Pancreas (tissue), 10 donors: ENCODE results near the gene TXNL4A. TPM values are rescaled to one million over a fixed set of nuclear protein-coding genes. Genes with fewer than 3 reads are reported as not detected.

Experiments
- ATAC-seq, 4 donors: fragments of 200-7000 bp; cut with Tn5 transposase; one replicate each; pipeline versions ENCODE4 v1.8.0 to v1.9.1; 2020; ENCODE audit warnings: mild to moderate bottlenecking in 4 of 4, moderate library complexity in 4 of 4
- DNase-seq, 6 donors: peaks; one replicate each; pipeline ENCODE4 v3.0.0-alpha.2; 2020
- FAIRE-seq: peaks from 2 replicates; lab custom pipeline; 2012; peaks lifted over from hg19 to GRCh38; lab: Jason Lieb, UNC
- H3K27ac ChIP-seq, 4 donors: fragments of 200-600 bp; sonication (generic); 1 replicate in 3 of 4; 2 replicates in 1 of 4; pipeline versions ENCODE4 v1.5.0 to v1.8.0; 2020
- H3K27me3 ChIP-seq, 4 donors: fragments of 200-600 bp; one replicate each; pipeline ENCODE4 v1.8.0; 2021
- H3K36me3 ChIP-seq, 3 donors: fragments of 200-600 bp; sonication (generic) in 1 of 3; one replicate each; pipeline versions ENCODE4 v1.5.0 to v1.8.0; 2020 to 2021
- H3K4me1 ChIP-seq, 3 donors: fragments of 200-600 bp; one replicate each; pipeline ENCODE4 v1.8.0; 2021
- H3K4me3 ChIP-seq, 4 donors: fragments of 200-600 bp; sonication (generic) in 2 of 4; one replicate each; pipeline versions ENCODE4 v1.5.0 to v1.8.0; 2020 to 2021
- H3K9me3 ChIP-seq, 4 donors: fragments of 200-600 bp; one replicate each; pipeline ENCODE4 v1.8.0; 2021
- WGBS, 2 donors: extraction: QIAGEN DNeasy Blood & Tissue Kit; methylation state at CpG; one replicate each; pipeline ENCODE4 v1.1.7; 2013; 5-methylcytosine and 5-hydroxymethylcytosine counted together
- intact Hi-C, 3 donors: fragments of 100-400 bp; cut with DNase I; formaldehyde crosslinking; loops; one replicate each; pipeline versions ENCODE4 v1.11.1 to v1.14.2; 2022
- polyA plus RNA-seq, 2 donors: library from polyadenylated mRNA; stranded (reverse); fragments of 200-250 nt; gene quantifications; one replicate each; pipeline ENCODE4 v1.2.3, GENCODE V29; 2013
- total RNA-seq, 6 donors: library from RNA; stranded (reverse); fragmentation: NEBNext Ultra II Directional in 4 of 6; extraction: Animal tissue kit (Norgen Biotek cat#: 25700) in 4 of 6; gene quantifications; one replicate each; pipeline versions ENCODE4 v1.2.1 to v1.2.4, GENCODE V29; 2021 to 2023
- TF ChIP-seq, protein P1 (sequence below), 4 donors: fragments of 200-600 bp; sonication (generic) in 3 of 4; IDR thresholded peaks; one replicate each; pipeline versions ENCODE4 v1.5.0 to v1.8.0; 2021; ENCODE audit warnings: antibody characterized with exemption in 4 of 4
- donor health status: healthy with polysubstance abuse.
- donor health status: DM: no; HTN: no; CAD: no; lungs with moderate emphysema.
- donor health status: DM: no; HTN: no; CAD: no.
- donor health status: control.
- donor health status: control.
- donor health status: Bipolar disorder and iron deficiency.
- donor health status: DM: yes; HTN: yes; CAD: no.
- donor health status: DM: no; HTN: no; CAD: no.
- donor health status: DM: no; HTN: no; CAD: no.
- donor health status: DM: yes; HTN: yes; CAD: no.

The TXNL4A gene
- total and polyA plus RNA-seq, 8 donors, result 40.5 to 64.6 (median 49.0) TPM

DNA sequence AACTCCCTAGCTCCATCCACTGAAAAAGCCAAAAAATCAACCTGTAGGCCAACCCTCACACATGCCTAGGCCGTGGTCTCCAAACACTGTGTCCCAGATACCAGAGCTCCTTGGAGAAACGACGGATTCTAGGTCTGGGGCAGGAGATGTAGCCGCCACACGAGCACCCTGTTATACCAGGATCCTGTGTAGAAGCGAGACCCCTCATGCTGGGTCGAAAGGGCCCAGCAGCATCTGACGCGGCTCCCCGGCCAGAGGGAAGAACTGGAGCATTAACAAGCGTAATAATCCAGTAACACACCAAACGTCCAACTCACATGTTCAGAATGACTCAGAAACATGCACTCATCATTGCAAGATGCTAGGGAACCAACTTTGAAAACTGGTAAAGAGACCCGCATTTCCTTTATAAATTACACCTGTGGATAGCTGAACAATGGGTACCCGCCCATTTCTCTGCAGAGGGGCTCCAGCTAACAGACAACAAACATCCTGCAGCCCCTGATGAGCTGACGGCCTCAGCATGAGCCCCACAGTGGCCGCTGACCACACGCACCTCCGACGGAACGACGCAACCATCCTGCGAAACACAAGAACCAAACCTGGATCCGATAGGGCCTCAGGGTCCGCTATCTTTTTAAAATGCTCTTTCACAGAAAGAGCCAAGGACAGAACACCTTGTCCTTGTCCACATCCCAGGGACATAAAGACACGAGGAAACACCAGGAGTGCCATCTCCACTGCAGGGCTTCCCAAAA lies 51.1 kb downstream of the TXNL4A start:
- intact Hi-C loops, result loop anchor here in 1 of 3 donors (10.0 kb wide), 1 partner anchor 218 kb away; no protein-coding TSS in a partner anchor
- TF ChIP-seq, protein P1, sequence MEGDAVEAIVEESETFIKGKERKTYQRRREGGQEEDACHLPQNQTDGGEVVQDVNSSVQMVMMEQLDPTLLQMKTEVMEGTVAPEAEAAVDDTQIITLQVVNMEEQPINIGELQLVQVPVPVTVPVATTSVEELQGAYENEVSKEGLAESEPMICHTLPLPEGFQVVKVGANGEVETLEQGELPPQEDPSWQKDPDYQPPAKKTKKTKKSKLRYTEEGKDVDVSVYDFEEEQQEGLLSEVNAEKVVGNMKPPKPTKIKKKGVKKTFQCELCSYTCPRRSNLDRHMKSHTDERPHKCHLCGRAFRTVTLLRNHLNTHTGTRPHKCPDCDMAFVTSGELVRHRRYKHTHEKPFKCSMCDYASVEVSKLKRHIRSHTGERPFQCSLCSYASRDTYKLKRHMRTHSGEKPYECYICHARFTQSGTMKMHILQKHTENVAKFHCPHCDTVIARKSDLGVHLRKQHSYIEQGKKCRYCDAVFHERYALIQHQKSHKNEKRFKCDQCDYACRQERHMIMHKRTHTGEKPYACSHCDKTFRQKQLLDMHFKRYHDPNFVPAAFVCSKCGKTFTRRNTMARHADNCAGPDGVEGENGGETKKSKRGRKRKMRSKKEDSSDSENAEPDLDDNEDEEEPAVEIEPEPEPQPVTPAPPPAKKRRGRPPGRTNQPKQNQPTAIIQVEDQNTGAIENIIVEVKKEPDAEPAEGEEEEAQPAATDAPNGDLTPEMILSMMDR (IDR thresholded peaks at IDR 0.05), result no peak
- Histone ChIP-seq H3K36me3 (peaks cover 0 to 4% (median 3%) of the 10 kb centered on the region in 3 donors), H3K4me1 (peaks cover 0 to 13% (median 12%) of the 10 kb centered on the region in 3 donors), H3K27ac (no peak overlapping the region), H3K27me3 (no peaks in the 10 kb centered on the region), H3K9me3 (no peaks in the 10 kb centered on the region), H3K4me3 (no peak overlapping the region)
- ATAC-seq, result no peak
- FAIRE-seq, result no peak
- 92 to 96% methylated on average over 25 of the region's 25 CpGs for WGBS, 2 donors
- DNase-seq, result peak in 2 of 6 donors; percentile 14 to 36

DNA sequence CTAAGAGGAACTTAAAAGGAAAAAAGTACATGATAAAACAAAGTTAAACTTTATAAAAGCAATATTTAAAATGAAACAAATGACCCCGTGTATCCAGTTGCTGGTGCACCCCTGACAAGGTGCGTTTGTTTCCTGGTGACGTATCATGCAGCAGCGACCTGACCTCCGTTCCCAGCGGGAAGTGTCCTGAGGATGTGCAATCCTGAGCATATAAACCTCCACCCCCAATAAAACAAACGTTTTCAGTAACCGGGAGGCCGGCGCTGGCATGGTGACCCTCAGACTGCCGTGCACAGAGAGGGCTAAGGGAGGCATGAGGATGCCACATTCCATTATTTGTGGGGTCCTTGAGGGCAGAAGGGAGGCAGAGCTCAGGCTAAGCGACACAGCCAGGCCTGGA lies 51.7 kb downstream of the TXNL4A start:
- no peak for ATAC-seq
- intact Hi-C loops, result loop anchor here in 1 of 3 donors (10.0 kb wide), 1 partner anchor 218 kb away; no protein-coding TSS in a partner anchor
- no peaks in the 10 kb centered on the region for H3K9me3 ChIP-seq
- TF ChIP-seq, protein P1 (IDR thresholded peaks at IDR 0.05), result no peak
- no peak overlapping the region for H3K27ac ChIP-seq
- H3K4me1 ChIP-seq, result peaks cover 0 to 13% (median 12%) of the 10 kb centered on the region in 3 donors
- FAIRE-seq, result no peak
- WGBS, 2 donors, result 91 to 93% methylated on average over 12 of the region's 12 CpGs
- H3K27me3 ChIP-seq, result no peaks in the 10 kb centered on the region
- DNase-seq, result peak in 3 of 6 donors; percentile 8 to 49 (median 20)
- peaks cover 0 to 4% (median 0%) of the 10 kb centered on the region in 3 donors for H3K36me3 ChIP-seq
- H3K4me3 ChIP-seq, result no peak overlapping the region

DNA sequence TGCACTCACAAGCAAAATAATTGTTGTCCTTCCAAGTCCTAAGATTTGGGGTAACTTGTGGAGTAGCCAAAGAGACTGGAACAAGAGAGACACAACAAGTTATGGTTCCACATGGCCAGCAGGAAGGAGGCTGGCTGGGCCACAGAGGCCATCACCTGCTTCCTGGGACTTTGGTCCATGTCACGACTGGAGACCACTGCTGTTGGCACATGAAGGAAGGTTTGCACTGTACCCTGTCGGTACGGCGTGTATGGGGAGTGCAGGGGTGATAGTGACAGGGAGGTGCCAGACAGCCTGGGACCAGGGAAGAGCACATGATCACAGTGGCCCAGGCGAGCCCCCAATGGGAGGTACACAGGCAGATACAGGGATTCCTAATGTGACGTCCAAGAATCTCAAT lies 52.4 kb downstream of the TXNL4A start:
- no peaks in the 10 kb centered on the region for H3K27me3 ChIP-seq
- H3K4me3 ChIP-seq, result no peak overlapping the region
- FAIRE-seq (no peak), DNase-seq (peak in 3 of 6 donors; percentile 8 to 32 (median 25)), ATAC-seq (no peak)
- H3K4me1 ChIP-seq, result peaks cover 0 to 13% (median 12%) of the 10 kb centered on the region in 3 donors
- 96 to 97% methylated on average over 6 of the region's 6 CpGs for WGBS, 2 donors
- H3K9me3 ChIP-seq, result no peaks in the 10 kb centered on the region
- intact Hi-C loops, result loop anchor here in 1 of 3 donors (10.0 kb wide), 1 partner anchor 219 kb away; no protein-coding TSS in a partner anchor
- H3K36me3 ChIP-seq, result peaks cover 0 to 4% (median 0%) of the 10 kb centered on the region in 3 donors
- TF ChIP-seq, protein P1 (IDR thresholded peaks at IDR 0.05), result no peak
- H3K27ac ChIP-seq, result no peak overlapping the region

DNA sequence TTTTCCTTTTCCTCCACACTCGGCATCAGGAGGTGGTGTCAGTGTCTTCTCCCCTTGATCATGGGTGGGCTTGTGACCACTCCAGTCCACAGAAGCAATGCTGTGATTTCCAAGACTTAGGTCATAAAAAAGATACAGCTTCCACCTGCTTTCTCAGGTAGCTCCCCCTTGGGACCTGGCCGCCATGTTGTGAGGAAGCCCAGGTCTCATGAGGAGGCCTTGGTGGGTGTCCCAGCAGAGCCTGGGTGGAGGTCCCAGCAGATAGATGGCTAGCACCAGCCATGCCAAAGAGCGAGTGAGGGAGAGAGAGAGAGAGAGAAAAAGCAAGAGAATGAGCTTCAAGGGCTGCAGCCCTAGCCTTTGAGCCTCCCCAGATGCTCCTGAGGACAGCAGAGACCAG lies 52.9 kb downstream of the TXNL4A start:
- TF ChIP-seq, protein P1 (IDR thresholded peaks at IDR 0.05), result no peak
- H3K27ac ChIP-seq, result no peak overlapping the region
- H3K4me3 ChIP-seq, result no peak overlapping the region
- ATAC-seq (no peak), FAIRE-seq (no peak), DNase-seq (peak in 1 of 6 donors; percentile 19)
- peaks cover 0 to 1% (median 0%) of the 10 kb centered on the region in 3 donors for H3K36me3 ChIP-seq
- intact Hi-C loops, result loop anchor here in 1 of 3 donors (10.0 kb wide), 1 partner anchor 219 kb away; no protein-coding TSS in a partner anchor
- WGBS, 2 donors, result 95% methylated on average over 3 of the region's 3 CpGs
- peaks cover 0 to 13% (median 12%) of the 10 kb centered on the region in 3 donors for H3K4me1 ChIP-seq
- no peaks in the 10 kb centered on the region for H3K27me3 ChIP-seq
- H3K9me3 ChIP-seq, result no peaks in the 10 kb centered on the region
